Measurements from ENCODE around the gene ZFAND2A.

The ZFAND2A gene

DNA sequence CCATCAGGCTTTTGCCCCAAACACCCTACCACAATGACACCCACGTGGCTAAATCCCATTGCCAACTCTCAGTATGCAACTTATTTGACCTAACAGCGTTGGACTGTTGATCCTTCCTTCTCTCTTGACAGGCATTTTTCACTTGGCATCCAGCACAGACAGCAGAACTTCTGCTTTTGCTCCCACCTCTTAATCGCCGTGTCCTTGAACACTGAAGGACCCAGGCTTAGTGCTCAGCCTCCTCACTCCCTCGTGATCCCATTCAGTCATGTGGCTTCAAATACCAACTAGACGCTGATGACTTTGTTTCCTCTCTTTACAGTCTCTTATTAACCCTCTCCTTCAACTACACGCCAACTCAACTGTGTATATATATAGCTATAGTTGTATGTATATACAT, 25.0 kb downstream of the ZFAND2A start:
- H3K36me3 ChIP-seq (ENCODE audit: control insufficient read depth in 2 of 2, insufficient read depth in 1 of 2, low read length in 2 of 2) = peaks cover 0 to 4% of the 10 kb centered on the region in 2 experiments; a peak in 1 of 3 replicates
- ChIA-PET CTCF (interaction anchor here (0.6 kb wide), 2 partner anchors 141 to 406 kb away, joined by 3 read pairs; no protein-coding TSS in a partner anchor), POLR2A (no interaction called here)
- no peak overlapping the region for H3K27ac ChIP-seq (ENCODE audit: extremely low read depth, low read depth, low read length)
- no peaks in the 10 kb centered on the region; the same call in 1 of the 2 replicates for H3K4me1 ChIP-seq (ENCODE audit: control insufficient read depth, insufficient read depth, low read length)
- no peaks in the 10 kb centered on the region for H3K9me3 ChIP-seq (ENCODE audit: control insufficient read depth, insufficient read depth, low read depth, low read length)
- H3K4me3 ChIP-seq (ENCODE audit: low read depth, low read length) = no peak overlapping the region
- TF ChIP-seq EGR2 (tag by site-specific recombination; IDR thresholded peaks at IDR 0.05; ENCODE audit: low read depth) (no peak), BCL11A (tag by site-specific recombination; IDR thresholded peaks at IDR 0.05; ENCODE audit: low read depth) (no peak), ZNF266 (tag by site-specific recombination; IDR thresholded peaks at IDR 0.05; ENCODE audit: low read depth) (no peak), ZNF133 (tag by site-specific recombination; IDR thresholded peaks at IDR 0.05) (no peak), ZNF169 (tag by site-specific recombination; IDR thresholded peaks at IDR 0.05) (no peak), ZNF626 (tag by site-specific recombination; IDR thresholded peaks at IDR 0.05) (no peak), ZNF777 (tag by site-specific recombination; IDR thresholded peaks at IDR 0.05; ENCODE audit: borderline replicate concordance) (no peak), ZNF510 (tag by site-specific recombination; IDR thresholded peaks at IDR 0.05; ENCODE audit: insufficient replicate concordance) (no peak), ZNF214 (tag by site-specific recombination; IDR thresholded peaks at IDR 0.05; ENCODE audit: borderline replicate concordance) (no peak), ZNF529 (tag by site-specific recombination; IDR thresholded peaks at IDR 0.05; ENCODE audit: insufficient replicate concordance) (no peak), ZNF341 (tag by site-specific recombination; IDR thresholded peaks at IDR 0.05; ENCODE audit: low read depth) (no peak)
- TF ChIP-seq, protein P1, sequence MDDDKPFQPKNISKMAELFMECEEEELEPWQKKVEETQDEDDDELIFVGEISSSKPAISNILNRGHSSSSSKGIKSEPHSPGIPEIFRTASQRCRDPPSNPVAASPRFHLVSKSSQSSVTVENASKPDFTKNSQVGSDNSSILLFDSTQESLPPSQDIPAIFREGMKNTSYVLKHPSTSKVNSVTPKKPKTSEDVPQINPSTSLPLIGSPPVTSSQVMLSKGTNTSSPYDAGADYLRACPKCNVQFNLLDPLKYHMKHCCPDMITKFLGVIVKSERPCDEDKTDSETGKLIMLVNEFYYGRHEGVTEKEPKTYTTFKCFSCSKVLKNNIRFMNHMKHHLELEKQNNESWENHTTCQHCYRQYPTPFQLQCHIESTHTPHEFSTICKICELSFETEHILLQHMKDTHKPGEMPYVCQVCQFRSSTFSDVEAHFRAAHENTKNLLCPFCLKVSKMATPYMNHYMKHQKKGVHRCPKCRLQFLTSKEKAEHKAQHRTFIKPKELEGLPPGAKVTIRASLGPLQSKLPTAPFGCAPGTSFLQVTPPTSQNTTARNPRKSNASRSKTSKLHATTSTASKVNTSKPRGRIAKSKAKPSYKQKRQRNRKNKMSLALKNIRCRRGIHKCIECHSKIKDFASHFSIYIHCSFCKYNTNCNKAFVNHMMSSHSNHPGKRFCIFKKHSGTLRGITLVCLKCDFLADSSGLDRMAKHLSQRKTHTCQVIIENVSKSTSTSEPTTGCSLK (tag by site-specific recombination; IDR thresholded peaks at IDR 0.05) = no peak
- TF ChIP-seq, protein P2, sequence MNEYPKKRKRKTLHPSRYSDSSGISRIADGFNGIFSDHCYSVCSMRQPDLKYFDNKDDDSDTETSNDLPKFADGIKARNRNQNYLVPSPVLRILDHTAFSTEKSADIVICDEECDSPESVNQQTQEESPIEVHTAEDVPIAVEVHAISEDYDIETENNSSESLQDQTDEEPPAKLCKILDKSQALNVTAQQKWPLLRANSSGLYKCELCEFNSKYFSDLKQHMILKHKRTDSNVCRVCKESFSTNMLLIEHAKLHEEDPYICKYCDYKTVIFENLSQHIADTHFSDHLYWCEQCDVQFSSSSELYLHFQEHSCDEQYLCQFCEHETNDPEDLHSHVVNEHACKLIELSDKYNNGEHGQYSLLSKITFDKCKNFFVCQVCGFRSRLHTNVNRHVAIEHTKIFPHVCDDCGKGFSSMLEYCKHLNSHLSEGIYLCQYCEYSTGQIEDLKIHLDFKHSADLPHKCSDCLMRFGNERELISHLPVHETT (tag by site-specific recombination; IDR thresholded peaks at IDR 0.05) = no peak
- TF ChIP-seq, protein P3, sequence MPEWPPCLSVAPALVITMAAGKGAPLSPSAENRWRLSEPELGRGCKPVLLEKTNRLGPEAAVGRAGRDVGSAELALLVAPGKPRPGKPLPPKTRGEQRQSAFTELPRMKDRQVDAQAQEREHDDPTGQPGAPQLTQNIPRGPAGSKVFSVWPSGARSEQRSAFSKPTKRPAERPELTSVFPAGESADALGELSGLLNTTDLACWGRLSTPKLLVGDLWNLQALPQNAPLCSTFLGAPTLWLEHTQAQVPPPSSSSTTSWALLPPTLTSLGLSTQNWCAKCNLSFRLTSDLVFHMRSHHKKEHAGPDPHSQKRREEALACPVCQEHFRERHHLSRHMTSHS (tag by site-specific recombination; IDR thresholded peaks at IDR 0.05) = no peak

DNA sequence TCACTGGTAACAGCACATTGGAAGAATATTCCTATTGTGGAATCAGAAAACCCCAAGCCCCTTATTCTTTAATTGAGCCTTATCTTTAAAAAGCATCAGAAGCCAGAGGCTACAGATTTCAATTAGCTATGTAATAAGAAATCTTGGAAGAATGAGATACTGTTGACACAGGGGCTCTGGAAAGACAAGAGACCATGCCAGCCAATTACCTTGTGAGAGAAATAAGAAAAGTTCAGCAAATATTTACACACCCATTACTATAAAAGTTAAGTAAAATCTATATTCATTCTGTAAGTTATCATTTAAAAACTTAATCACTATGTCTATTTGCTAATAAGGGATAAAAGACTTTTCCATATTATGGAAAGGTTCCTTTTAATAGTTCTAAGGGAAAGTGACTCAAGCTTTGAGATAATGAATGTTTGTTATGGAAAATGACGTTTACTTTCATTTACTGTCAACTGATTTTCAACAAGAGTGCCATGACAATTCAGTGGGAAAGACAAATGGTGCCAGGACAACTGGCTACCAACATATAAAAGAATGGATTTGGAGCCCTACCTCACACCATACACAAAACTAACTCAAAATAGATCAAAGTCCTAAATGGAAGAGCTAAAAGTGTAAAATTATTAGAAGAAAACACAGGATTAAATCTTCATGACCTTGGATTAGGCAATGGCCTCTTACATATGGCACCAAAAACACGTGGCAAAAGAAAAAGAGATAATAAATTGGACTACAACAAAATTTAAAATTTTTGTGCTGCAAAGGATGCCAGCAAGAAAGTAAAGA, 28.3 kb downstream of the ZFAND2A start:
- ChIA-PET CTCF (interaction anchor here (0.8 to 1.1 kb wide), 4 partner anchors 8 to 139 kb away, joined by 3 to 5 read pairs (median 4); no protein-coding TSS in a partner anchor), POLR2A (no interaction called here)
- H3K9me3 ChIP-seq (ENCODE audit: control insufficient read depth, insufficient read depth, low read depth, low read length) = no peaks in the 10 kb centered on the region
- H3K27ac ChIP-seq (ENCODE audit: extremely low read depth, low read depth, low read length) = no peak overlapping the region
- no peaks in the 10 kb centered on the region for H3K4me1 ChIP-seq (ENCODE audit: control insufficient read depth, insufficient read depth, low read length)
- peaks cover 0 to 10% of the 10 kb centered on the region in 2 experiments; a peak in 2 of 3 replicates for H3K36me3 ChIP-seq (ENCODE audit: control insufficient read depth in 2 of 2, insufficient read depth in 1 of 2, low read length in 2 of 2)
- no peak overlapping the region for H3K4me3 ChIP-seq (ENCODE audit: low read depth, low read length)
- TF ChIP-seq ZNF558 (tag by site-specific recombination; IDR thresholded peaks at IDR 0.05) (no peak), ZNF404 (tag by site-specific recombination; IDR thresholded peaks at IDR 0.05) (no peak), KLF8 (tag by site-specific recombination; IDR thresholded peaks at IDR 0.05) (no peak), ZNF211 (tag by site-specific recombination; IDR thresholded peaks at IDR 0.05; ENCODE audit: low read depth) (no peak), ZNF561 (tag by site-specific recombination; IDR thresholded peaks at IDR 0.05; ENCODE audit: borderline replicate concordance) (no peak), ZNF416 (tag by site-specific recombination; IDR thresholded peaks at IDR 0.05) (no peak), ZNF701 (tag by site-specific recombination; IDR thresholded peaks at IDR 0.05) (no peak), ZBTB8A (tag by site-specific recombination; IDR thresholded peaks at IDR 0.05) (no peak), SP7 (tag by site-specific recombination; IDR thresholded peaks at IDR 0.05) (no peak), ZEB2 (tag by site-specific recombination; IDR thresholded peaks at IDR 0.05) (no peak), HOXD13 (CRISPR knock-in tag; IDR thresholded peaks at IDR 0.05; ENCODE audit: borderline replicate concordance) (no peak), ZNF629 (tag by site-specific recombination; IDR thresholded peaks at IDR 0.05) (no peak)
- TF ChIP-seq, protein P4, sequence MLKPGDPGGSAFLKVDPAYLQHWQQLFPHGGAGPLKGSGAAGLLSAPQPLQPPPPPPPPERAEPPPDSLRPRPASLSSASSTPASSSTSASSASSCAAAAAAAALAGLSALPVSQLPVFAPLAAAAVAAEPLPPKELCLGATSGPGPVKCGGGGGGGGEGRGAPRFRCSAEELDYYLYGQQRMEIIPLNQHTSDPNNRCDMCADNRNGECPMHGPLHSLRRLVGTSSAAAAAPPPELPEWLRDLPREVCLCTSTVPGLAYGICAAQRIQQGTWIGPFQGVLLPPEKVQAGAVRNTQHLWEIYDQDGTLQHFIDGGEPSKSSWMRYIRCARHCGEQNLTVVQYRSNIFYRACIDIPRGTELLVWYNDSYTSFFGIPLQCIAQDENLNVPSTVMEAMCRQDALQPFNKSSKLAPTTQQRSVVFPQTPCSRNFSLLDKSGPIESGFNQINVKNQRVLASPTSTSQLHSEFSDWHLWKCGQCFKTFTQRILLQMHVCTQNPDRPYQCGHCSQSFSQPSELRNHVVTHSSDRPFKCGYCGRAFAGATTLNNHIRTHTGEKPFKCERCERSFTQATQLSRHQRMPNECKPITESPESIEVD (tag by site-specific recombination; IDR thresholded peaks at IDR 0.05) = no peak
- TF ChIP-seq, protein P5, sequence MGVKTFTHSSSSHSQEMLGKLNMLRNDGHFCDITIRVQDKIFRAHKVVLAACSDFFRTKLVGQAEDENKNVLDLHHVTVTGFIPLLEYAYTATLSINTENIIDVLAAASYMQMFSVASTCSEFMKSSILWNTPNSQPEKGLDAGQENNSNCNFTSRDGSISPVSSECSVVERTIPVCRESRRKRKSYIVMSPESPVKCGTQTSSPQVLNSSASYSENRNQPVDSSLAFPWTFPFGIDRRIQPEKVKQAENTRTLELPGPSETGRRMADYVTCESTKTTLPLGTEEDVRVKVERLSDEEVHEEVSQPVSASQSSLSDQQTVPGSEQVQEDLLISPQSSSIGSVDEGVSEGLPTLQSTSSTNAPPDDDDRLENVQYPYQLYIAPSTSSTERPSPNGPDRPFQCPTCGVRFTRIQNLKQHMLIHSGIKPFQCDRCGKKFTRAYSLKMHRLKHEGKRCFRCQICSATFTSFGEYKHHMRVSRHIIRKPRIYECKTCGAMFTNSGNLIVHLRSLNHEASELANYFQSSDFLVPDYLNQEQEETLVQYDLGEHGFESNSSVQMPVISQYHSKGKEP (tag by site-specific recombination; IDR thresholded peaks at IDR 0.05) = no peak
